HCT116 (cell line): ENCODE results near the gene CADPS2. TPM values are rescaled to one million over a fixed set of nuclear protein-coding genes. Genes with fewer than 3 reads are reported as not detected.

Experiments used
- ATAC-seq: fragments of 200-7000 bp; cut with Tn5 transposase; 2 replicates; pipeline ENCODE4 v1.9.1; 2020; ENCODE audit warnings: mild to moderate bottlenecking, moderate library complexity
- BruUV-seq: library from RNA; stranded (reverse); fragments of 400-500 nt; replicated peaks from 2 replicates; lab custom pipeline; 2021; lab: Mats Ljungman, UMichigan
- CTCF ChIA-PET: fragments of 300-600 bp; sonication (Branson Sonifier 250); formaldehyde crosslinking; loops from one replicate; lab custom pipeline; 2021; ENCODE audit warnings: antibody characterized with exemption; lab: Charles Lee
- POLR2A ChIA-PET: fragments of 300-600, 350-600 bp; sonication (Branson Sonifier 250); formaldehyde crosslinking; loops from one replicate; lab custom pipeline; 2021; ENCODE audit warnings: antibody characterized with exemption; lab: Charles Lee
- RAD21 ChIA-PET, 2 experiments: fragments of 300-600 bp; sonication (Branson Sonifier 250); formaldehyde crosslinking; loops; one replicate each; lab custom pipeline; 2023; ENCODE audit warnings: low total read pairs in 2 of 2; ENCODE audit not compliant: uncharacterized antibody in 2 of 2, unreplicated experiment in 2 of 2, low non-redundant PET in 1 of 2; lab: Charles Lee
- DNase-seq: peaks from one replicate; pipeline ENCODE4 v3.0.0-alpha.2; 2010; ENCODE audit warnings: low read depth, low spot score
- H2AFZ ChIP-seq: fragments of 200-600 bp; shearing (Covaris generic), sonication (generic); 2 replicates; pipeline ENCODE4 v1.6.1; 2017; ENCODE audit warnings: low read depth, mixed run types, mixed read lengths, antibody characterized with exemption, low read length; ENCODE audit not compliant: poor library complexity, severe bottlenecking
- H3K27ac ChIP-seq: 2 replicates; pipeline ENCODE4 v1.5.1; 2012; ENCODE audit warnings: low read depth, low read length
- H3K27me3 ChIP-seq: fragments of 200-600 bp; sonication (generic); 2 replicates; pipeline ENCODE4 v1.6.1; 2016; ENCODE audit warnings: mixed run types, low read length, mixed read lengths; ENCODE audit not compliant: insufficient read depth
- H3K36me3 ChIP-seq, 2 experiments: fragments of 200-500 bp in 1 of 2; fragments of 200-600 bp in 1 of 2; sonication (Bioruptor generic) in 1 of 2; sonication (generic) in 1 of 2; 2 replicates each; pipeline versions ENCODE4 v1.5.1 to v1.6.1; 2014 to 2016; ENCODE audit warnings: low read length in 2 of 2, inconsistent platforms in 1 of 2, mixed read lengths in 1 of 2, mixed run types in 1 of 2; ENCODE audit not compliant: insufficient read depth in 2 of 2, control insufficient read depth in 1 of 2
- H3K4me1 ChIP-seq, 2 experiments: fragments of 200-600 bp in 1 of 2; sonication (generic) in 1 of 2; 2 replicates each; pipeline versions ENCODE4 v1.5.1 to v1.6.1; 2012 to 2017; ENCODE audit warnings: low read length in 2 of 2, inconsistent platforms in 1 of 2, mild to moderate bottlenecking in 1 of 2, mixed read lengths in 1 of 2, mixed run types in 1 of 2, moderate library complexity in 1 of 2; ENCODE audit not compliant: insufficient read depth in 2 of 2, control insufficient read depth in 1 of 2
- H3K4me2 ChIP-seq: fragments of 200-600 bp; sonication (generic); 2 replicates; pipeline ENCODE4 v1.6.1; 2017; ENCODE audit warnings: mixed run types, low read length, mixed read lengths
- H3K4me3 ChIP-seq, 2 experiments: fragments of 200-600 bp in 1 of 2; sonication (generic) in 1 of 2; replicated peaks in 1 of 2; 2 replicates each; pipeline ENCODE4 v1.5.1; 2011 to 2016; ENCODE audit warnings: low read length in 2 of 2, control low read depth in 1 of 2, low read depth in 1 of 2, mild to moderate bottlenecking in 1 of 2, mixed read lengths in 1 of 2, mixed run types in 1 of 2
- H3K79me2 ChIP-seq: fragments of 200-600 bp; sonication (generic); 2 replicates; pipeline ENCODE4 v1.6.1; 2017; ENCODE audit warnings: mild to moderate bottlenecking, mixed run types, low read length, moderate library complexity, mixed read lengths; ENCODE audit not compliant: insufficient read depth
- H3K9ac ChIP-seq: fragments of 200-600 bp; sonication (generic); 2 replicates; pipeline ENCODE4 v1.6.1; 2016; ENCODE audit warnings: low read length, mixed read lengths
- H3K9me2 ChIP-seq: fragments of 200-600 bp; sonication (generic), shearing (Covaris generic); 2 replicates; pipeline ENCODE4 v1.6.1; 2017; ENCODE audit warnings: mixed run types, mild to moderate bottlenecking, moderate library complexity; ENCODE audit not compliant: insufficient read depth
- H3K9me3 ChIP-seq, 2 experiments: fragments of 200-500 bp in 1 of 2; fragments of 200-600 bp in 1 of 2; sonication (Bioruptor generic) in 1 of 2; sonication (generic) in 1 of 2; 2 replicates each; pipeline ENCODE4 v1.6.1; 2014 to 2017; ENCODE audit warnings: low read length in 2 of 2, mixed read lengths in 2 of 2, inconsistent platforms in 1 of 2, low read depth in 1 of 2, mild to moderate bottlenecking in 1 of 2, mixed run types in 1 of 2, moderate library complexity in 1 of 2; ENCODE audit not compliant: control insufficient read depth in 1 of 2, insufficient read depth in 1 of 2
- H4K20me1 ChIP-seq: fragments of 200-600 bp; sonication (generic), shearing (Covaris generic); 2 replicates; pipeline ENCODE4 v1.6.1; 2017; ENCODE audit warnings: mixed run types, mild to moderate bottlenecking, moderate library complexity; ENCODE audit not compliant: insufficient read depth
- CBX3 ChIP-seq: IDR thresholded peaks from 2 replicates; pipeline ENCODE4 v1.6.1; 2012; ENCODE audit warnings: low read depth
- CEBPB ChIP-seq: IDR thresholded peaks from 2 replicates; pipeline ENCODE4 v1.6.1; 2012; ENCODE audit warnings: low read depth
- EGR1 ChIP-seq: IDR thresholded peaks from 2 replicates; pipeline ENCODE4 v1.6.1; 2012; ENCODE audit warnings: low read depth
- ELF1 ChIP-seq: IDR thresholded peaks from 2 replicates; pipeline ENCODE4 v1.6.1; 2012; ENCODE audit warnings: low read depth, borderline replicate concordance
- FOSL1 ChIP-seq: IDR thresholded peaks from 2 replicates; pipeline ENCODE4 v1.6.1; 2012; ENCODE audit warnings: low read depth
- POLR2A ChIP-seq: IDR thresholded peaks from 2 replicates; pipeline ENCODE4 v1.7.0; 2011; ENCODE audit warnings: borderline replicate concordance; ENCODE audit not compliant: insufficient read depth, insufficient read length; ENCODE audit errors: extremely low read depth
- POLR2AphosphoS5 ChIP-seq: IDR thresholded peaks from 2 replicates; pipeline ENCODE4 v1.6.1; 2011; ENCODE audit warnings: mild to moderate bottlenecking, low read depth, low read length, moderate library complexity
- RAD21 ChIP-seq: IDR thresholded peaks from 2 replicates; pipeline ENCODE4 v1.6.1; 2012; ENCODE audit warnings: low read depth, mild to moderate bottlenecking
- SP1 ChIP-seq: IDR thresholded peaks from 2 replicates; pipeline ENCODE4 v1.6.1; 2012; ENCODE audit warnings: low read depth
- SRF ChIP-seq: IDR thresholded peaks from 2 replicates; pipeline ENCODE4 v1.6.1; 2012; ENCODE audit warnings: low read depth
- TCF7L2 ChIP-seq: IDR thresholded peaks from 2 replicates; pipeline ENCODE4 v1.7.0; 2011; ENCODE audit warnings: borderline replicate concordance, inconsistent platforms; ENCODE audit not compliant: insufficient read depth, insufficient read length; ENCODE audit errors: extremely low read depth
- YY1 ChIP-seq: IDR thresholded peaks from 2 replicates; pipeline ENCODE4 v1.6.1; 2011; ENCODE audit warnings: low read length, low read depth, moderate library complexity, mild to moderate bottlenecking; ENCODE audit not compliant: insufficient replicate concordance; ENCODE audit errors: extremely low read depth
- ZNF274 ChIP-seq: fragments of 200-500 bp; sonication (Bioruptor generic); IDR thresholded peaks from 2 replicates; pipeline ENCODE4 v1.6.1; 2014; ENCODE audit warnings: mild to moderate bottlenecking, low read depth, low read length, inconsistent platforms
- intact Hi-C: fragments of 100-400 bp; cut with micrococcal nuclease; formaldehyde crosslinking; loops from 2 replicates; pipeline ENCODE4 v1.10.0; 2022
- total RNA-seq: library from RNA; stranded (reverse); gene quantifications from one replicate; pipeline ENCODE4 v1.2.1, GENCODE V29; 2021; ENCODE audit not compliant: unreplicated experiment
- TF ChIP-seq, protein P1 (sequence below): IDR thresholded peaks from 2 replicates; pipeline ENCODE4 v1.6.1; 2012; ENCODE audit warnings: low read depth
- TF ChIP-seq, protein P2 (sequence below), 3 experiments: fragments of 200-600 bp in 1 of 3; sonication (generic) in 1 of 3; IDR thresholded peaks in 2 of 3; conservative IDR thresholded peaks in 1 of 3; 2 replicates each; pipeline ENCODE4 v1.5.1; 2012 to 2017; ENCODE audit warnings: low read depth in 2 of 3, low read length in 2 of 3, antibody characterized with exemption in 1 of 3, borderline replicate concordance in 1 of 3, control low read depth in 1 of 3, mild to moderate bottlenecking in 1 of 3, mixed read lengths in 1 of 3, mixed run types in 1 of 3, moderate library complexity in 1 of 3; ENCODE audit not compliant: insufficient read depth in 1 of 3
- TF ChIP-seq, protein P3 (sequence below): IDR thresholded peaks from 2 replicates; pipeline ENCODE4 v1.6.1; 2012

CADPS2 gene
- total RNA-seq, 1 experiment from 2014 or later, result 7.5 TPM

DNA sequence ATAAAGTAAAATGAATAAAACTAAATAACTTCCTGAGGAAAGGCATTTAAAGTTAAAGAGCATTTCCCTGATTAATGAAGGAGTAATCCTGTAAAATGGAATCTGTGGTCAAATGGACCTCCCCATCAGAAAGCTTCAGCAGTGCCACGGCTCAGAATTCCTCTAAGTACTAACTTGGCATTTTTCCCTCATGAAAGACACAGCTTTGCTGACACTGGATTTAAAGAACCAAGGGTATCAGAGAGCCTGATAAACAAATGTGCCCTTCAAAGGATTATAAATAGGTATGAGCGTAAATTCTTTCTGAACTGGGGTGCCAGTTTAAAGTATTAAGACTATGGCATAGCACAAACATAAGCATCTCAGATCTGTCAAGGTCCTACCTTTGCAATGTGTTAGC, 159.4 kb downstream of the CADPS2 start:
- intact Hi-C loops, result no loop called here
- ChIA-PET RAD21 (no interaction called here), POLR2A (no interaction called here), CTCF (no interaction called here)
- Histone ChIP-seq H3K27ac (no peak overlapping the region), H3K9me3 (no peaks in the 10 kb centered on the region), H3K9ac (no peak overlapping the region), H2AFZ (no peak overlapping the region), H3K4me3 (no peak overlapping the region), H3K9me2 (no peaks in the 10 kb centered on the region), H4K20me1 (no peaks in the 10 kb centered on the region), H3K79me2 (no peaks in the 10 kb centered on the region), H3K4me1 (no peaks in the 10 kb centered on the region), H3K4me2 (no peak overlapping the region), H3K27me3 (no peaks in the 10 kb centered on the region), H3K36me3 (no peaks in the 10 kb centered on the region)
- ATAC-seq (no peak), DNase-seq (no peak)
- no TSS peak for BruUV-seq
- TF ChIP-seq POLR2A (no peak), CEBPB (no peak), RAD21 (no peak), FOSL1 (no peak), ELF1 (no peak), SP1 (no peak), EGR1 (no peak), YY1 (no peak), POLR2AphosphoS5 (no peak), ZNF274 (no peak), SRF (no peak), TCF7L2 (no peak), CBX3 (no peak)
- TF ChIP-seq, protein P1, sequence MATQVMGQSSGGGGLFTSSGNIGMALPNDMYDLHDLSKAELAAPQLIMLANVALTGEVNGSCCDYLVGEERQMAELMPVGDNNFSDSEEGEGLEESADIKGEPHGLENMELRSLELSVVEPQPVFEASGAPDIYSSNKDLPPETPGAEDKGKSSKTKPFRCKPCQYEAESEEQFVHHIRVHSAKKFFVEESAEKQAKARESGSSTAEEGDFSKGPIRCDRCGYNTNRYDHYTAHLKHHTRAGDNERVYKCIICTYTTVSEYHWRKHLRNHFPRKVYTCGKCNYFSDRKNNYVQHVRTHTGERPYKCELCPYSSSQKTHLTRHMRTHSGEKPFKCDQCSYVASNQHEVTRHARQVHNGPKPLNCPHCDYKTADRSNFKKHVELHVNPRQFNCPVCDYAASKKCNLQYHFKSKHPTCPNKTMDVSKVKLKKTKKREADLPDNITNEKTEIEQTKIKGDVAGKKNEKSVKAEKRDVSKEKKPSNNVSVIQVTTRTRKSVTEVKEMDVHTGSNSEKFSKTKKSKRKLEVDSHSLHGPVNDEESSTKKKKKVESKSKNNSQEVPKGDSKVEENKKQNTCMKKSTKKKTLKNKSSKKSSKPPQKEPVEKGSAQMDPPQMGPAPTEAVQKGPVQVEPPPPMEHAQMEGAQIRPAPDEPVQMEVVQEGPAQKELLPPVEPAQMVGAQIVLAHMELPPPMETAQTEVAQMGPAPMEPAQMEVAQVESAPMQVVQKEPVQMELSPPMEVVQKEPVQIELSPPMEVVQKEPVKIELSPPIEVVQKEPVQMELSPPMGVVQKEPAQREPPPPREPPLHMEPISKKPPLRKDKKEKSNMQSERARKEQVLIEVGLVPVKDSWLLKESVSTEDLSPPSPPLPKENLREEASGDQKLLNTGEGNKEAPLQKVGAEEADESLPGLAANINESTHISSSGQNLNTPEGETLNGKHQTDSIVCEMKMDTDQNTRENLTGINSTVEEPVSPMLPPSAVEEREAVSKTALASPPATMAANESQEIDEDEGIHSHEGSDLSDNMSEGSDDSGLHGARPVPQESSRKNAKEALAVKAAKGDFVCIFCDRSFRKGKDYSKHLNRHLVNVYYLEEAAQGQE, result no peak
- TF ChIP-seq, protein P2, sequence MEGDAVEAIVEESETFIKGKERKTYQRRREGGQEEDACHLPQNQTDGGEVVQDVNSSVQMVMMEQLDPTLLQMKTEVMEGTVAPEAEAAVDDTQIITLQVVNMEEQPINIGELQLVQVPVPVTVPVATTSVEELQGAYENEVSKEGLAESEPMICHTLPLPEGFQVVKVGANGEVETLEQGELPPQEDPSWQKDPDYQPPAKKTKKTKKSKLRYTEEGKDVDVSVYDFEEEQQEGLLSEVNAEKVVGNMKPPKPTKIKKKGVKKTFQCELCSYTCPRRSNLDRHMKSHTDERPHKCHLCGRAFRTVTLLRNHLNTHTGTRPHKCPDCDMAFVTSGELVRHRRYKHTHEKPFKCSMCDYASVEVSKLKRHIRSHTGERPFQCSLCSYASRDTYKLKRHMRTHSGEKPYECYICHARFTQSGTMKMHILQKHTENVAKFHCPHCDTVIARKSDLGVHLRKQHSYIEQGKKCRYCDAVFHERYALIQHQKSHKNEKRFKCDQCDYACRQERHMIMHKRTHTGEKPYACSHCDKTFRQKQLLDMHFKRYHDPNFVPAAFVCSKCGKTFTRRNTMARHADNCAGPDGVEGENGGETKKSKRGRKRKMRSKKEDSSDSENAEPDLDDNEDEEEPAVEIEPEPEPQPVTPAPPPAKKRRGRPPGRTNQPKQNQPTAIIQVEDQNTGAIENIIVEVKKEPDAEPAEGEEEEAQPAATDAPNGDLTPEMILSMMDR (IDR thresholded peaks at IDR 0.05 in 2 of 3, conservative IDR thresholded peaks at IDR 0.05 in 1 of 3; ENCODE audit: borderline replicate concordance in 1 of 3, insufficient read depth in 1 of 3, low read depth in 2 of 3, low read length in 2 of 3), result no peak
- TF ChIP-seq, protein P3, sequence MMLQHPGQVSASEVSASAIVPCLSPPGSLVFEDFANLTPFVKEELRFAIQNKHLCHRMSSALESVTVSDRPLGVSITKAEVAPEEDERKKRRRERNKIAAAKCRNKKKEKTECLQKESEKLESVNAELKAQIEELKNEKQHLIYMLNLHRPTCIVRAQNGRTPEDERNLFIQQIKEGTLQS, result no peak
